ENCODE data around the gene NPTN.

NPTN gene

GRCh38 chr15:73630921-73631362 lies 2.2 kb downstream of the NPTN start:
- no peak for TF ChIP-seq TAF1 (IDR thresholded peaks at IDR 0.05; ENCODE audit: borderline replicate concordance, low read depth, low read length)
- DNase-seq (ENCODE audit: insufficient read length) (no peak), FAIRE-seq (peak; percentile 76)

GRCh38 chr15:73629798-73630429 lies 3.3 kb downstream of the NPTN start:
- FAIRE-seq = no peak
- no peak for DNase-seq (ENCODE audit: insufficient read length)
- TF ChIP-seq POLR2A (IDR thresholded peaks at IDR 0.05; ENCODE audit: low read depth, low read length) = no peak
- no peak for TF ChIP-seq POLR2AphosphoS5 (IDR thresholded peaks at IDR 0.05; ENCODE audit: low read depth, low read length)
- TF ChIP-seq TAF1 (IDR thresholded peaks at IDR 0.05; ENCODE audit: borderline replicate concordance, low read depth, low read length) = no peak

- no peak for DNase-seq (ENCODE audit: insufficient read length)
- no peak for TF ChIP-seq TAF1 (IDR thresholded peaks at IDR 0.05; ENCODE audit: borderline replicate concordance, low read depth, low read length)
- no peak for TF ChIP-seq POLR2AphosphoS5 (IDR thresholded peaks at IDR 0.05; ENCODE audit: low read depth, low read length)
- no peak for TF ChIP-seq POLR2A (IDR thresholded peaks at IDR 0.05; ENCODE audit: low read depth, low read length)
- peak; percentile 46 for FAIRE-seq
Measured at GRCh38 chr15:73628976-73629797, 4.0 kb downstream of the NPTN start.

GRCh38 chr15:73628102-73628501 lies 5.1 kb downstream of the NPTN start:
- no peak for DNase-seq (ENCODE audit: insufficient read length)
- FAIRE-seq = peak; percentile 30
- TF ChIP-seq TAF1 (IDR thresholded peaks at IDR 0.05; ENCODE audit: borderline replicate concordance, low read depth, low read length) = no peak
- no peak for TF ChIP-seq POLR2AphosphoS5 (IDR thresholded peaks at IDR 0.05; ENCODE audit: low read depth, low read length)
- TF ChIP-seq POLR2A (IDR thresholded peaks at IDR 0.05; ENCODE audit: low read depth, low read length) = no peak

- no peak for FAIRE-seq
- no peak for DNase-seq (ENCODE audit: insufficient read length)
- no peak for TF ChIP-seq POLR2AphosphoS5 (IDR thresholded peaks at IDR 0.05; ENCODE audit: low read depth, low read length)
- TF ChIP-seq POLR2A (IDR thresholded peaks at IDR 0.05; ENCODE audit: low read depth, low read length) = no peak
- TF ChIP-seq TAF1 (IDR thresholded peaks at IDR 0.05; ENCODE audit: borderline replicate concordance, low read depth, low read length) = no peak
Measured at GRCh38 chr15:73626072-73626471, 7.1 kb downstream of the NPTN start.

- no peak for TF ChIP-seq POLR2A (IDR thresholded peaks at IDR 0.05; ENCODE audit: low read depth, low read length)
- TF ChIP-seq TAF1 (IDR thresholded peaks at IDR 0.05; ENCODE audit: borderline replicate concordance, low read depth, low read length) = no peak
- no peak for TF ChIP-seq POLR2AphosphoS5 (IDR thresholded peaks at IDR 0.05; ENCODE audit: low read depth, low read length)
- no peak for DNase-seq (ENCODE audit: insufficient read length)
- FAIRE-seq = no peak
Measured at GRCh38 chr15:73624530-73624929, 8.7 kb downstream of the NPTN start.

- TF ChIP-seq POLR2A (IDR thresholded peaks at IDR 0.05; ENCODE audit: low read depth, low read length) (no peak), TAF1 (IDR thresholded peaks at IDR 0.05; ENCODE audit: borderline replicate concordance, low read depth, low read length) (no peak), POLR2AphosphoS5 (IDR thresholded peaks at IDR 0.05; ENCODE audit: low read depth, low read length) (no peak)
- no peak for FAIRE-seq
- no peak for DNase-seq (ENCODE audit: insufficient read length)
Measured at GRCh38 chr15:73621286-73621826, 11.8 kb downstream of the NPTN start.

- DNase-seq (ENCODE audit: insufficient read length) = no peak
- TF ChIP-seq POLR2A (IDR thresholded peaks at IDR 0.05; ENCODE audit: low read depth, low read length) (no peak), TAF1 (IDR thresholded peaks at IDR 0.05; ENCODE audit: borderline replicate concordance, low read depth, low read length) (no peak), POLR2AphosphoS5 (IDR thresholded peaks at IDR 0.05; ENCODE audit: low read depth, low read length) (no peak)
- FAIRE-seq = no peak
Measured at GRCh38 chr15:73620078-73620477, 13.1 kb downstream of the NPTN start.

GRCh38 chr15:73617913-73618312 lies 15.3 kb downstream of the NPTN start:
- FAIRE-seq = no peak
- DNase-seq (ENCODE audit: insufficient read length) = no peak
- TF ChIP-seq POLR2A (IDR thresholded peaks at IDR 0.05; ENCODE audit: low read depth, low read length) = no peak

GRCh38 chr15:73617301-73617831 lies 15.8 kb downstream of the NPTN start:
- DNase-seq (ENCODE audit: insufficient read length) (no peak), FAIRE-seq (no peak)
- TF ChIP-seq POLR2AphosphoS5 (IDR thresholded peaks at IDR 0.05; ENCODE audit: low read depth, low read length) (no peak), POLR2A (IDR thresholded peaks at IDR 0.05; ENCODE audit: low read depth, low read length) (no peak), TAF1 (IDR thresholded peaks at IDR 0.05; ENCODE audit: borderline replicate concordance, low read depth, low read length) (no peak)

GRCh38 chr15:73608941-73609340 lies 24.2 kb downstream of the NPTN start:
- no peak for FAIRE-seq
- no peak for DNase-seq (ENCODE audit: insufficient read length)
- TF ChIP-seq TAF1 (IDR thresholded peaks at IDR 0.05; ENCODE audit: borderline replicate concordance, low read depth, low read length) = no peak
- no peak for TF ChIP-seq POLR2A (IDR thresholded peaks at IDR 0.05; ENCODE audit: low read depth, low read length)
- TF ChIP-seq POLR2AphosphoS5 (IDR thresholded peaks at IDR 0.05; ENCODE audit: low read depth, low read length) = no peak

GRCh38 chr15:73608475-73608874 lies 24.7 kb downstream of the NPTN start:
- DNase-seq (ENCODE audit: insufficient read length) (no peak), FAIRE-seq (no peak)
- TF ChIP-seq POLR2A (IDR thresholded peaks at IDR 0.05; ENCODE audit: low read depth, low read length) = no peak
- no peak for TF ChIP-seq TAF1 (IDR thresholded peaks at IDR 0.05; ENCODE audit: borderline replicate concordance, low read depth, low read length)
- TF ChIP-seq POLR2AphosphoS5 (IDR thresholded peaks at IDR 0.05; ENCODE audit: low read depth, low read length) = no peak
